Activated CD4-positive, alpha-beta T cell treated with anti-CD3 and anti-CD28 coated beads, Interleukin-2, Interleukin-4, amounts not matched to agents 100 ng/mL and 50 ng/mL, durations not matched to agents 16 hours and 8 hours (primary cell): ENCODE data around the gene CTNNBIP1.

Source experiments
- DNase-seq: peaks from one replicate; pipeline ENCODE4 v3.0.0-alpha.2; 2020; ENCODE audit warnings: low spot score

Gene CTNNBIP1

DNA sequence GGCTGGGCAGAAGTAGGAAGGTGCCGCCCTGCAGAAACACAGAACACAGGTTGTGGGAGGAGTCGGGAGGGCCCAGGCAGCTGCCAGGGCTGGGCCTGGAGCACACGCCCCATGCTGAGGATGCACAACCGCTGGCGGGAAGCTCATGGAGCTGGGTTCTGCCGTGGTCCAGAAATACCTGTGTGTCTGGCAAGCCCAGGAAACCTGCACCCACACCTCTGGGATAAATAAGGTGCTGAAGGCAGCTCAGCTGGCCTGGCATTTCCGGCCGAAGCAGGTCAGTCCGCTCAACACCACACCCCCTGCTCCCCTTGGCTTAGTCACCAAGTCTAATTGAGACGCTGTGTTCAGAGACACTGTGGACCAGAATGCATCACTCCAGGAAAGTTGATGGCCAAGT, 32.1 kb downstream of the CTNNBIP1 start:
- DNase-seq: no peak

GRCh38 chr1:9875636-9876000, 34.5 kb downstream of the CTNNBIP1 start:
- DNase-seq: no peak

GRCh38 chr1:9874959-9875635, 35.0 kb downstream of the CTNNBIP1 start:
- DNase-seq: peak; percentile 76

DNA sequence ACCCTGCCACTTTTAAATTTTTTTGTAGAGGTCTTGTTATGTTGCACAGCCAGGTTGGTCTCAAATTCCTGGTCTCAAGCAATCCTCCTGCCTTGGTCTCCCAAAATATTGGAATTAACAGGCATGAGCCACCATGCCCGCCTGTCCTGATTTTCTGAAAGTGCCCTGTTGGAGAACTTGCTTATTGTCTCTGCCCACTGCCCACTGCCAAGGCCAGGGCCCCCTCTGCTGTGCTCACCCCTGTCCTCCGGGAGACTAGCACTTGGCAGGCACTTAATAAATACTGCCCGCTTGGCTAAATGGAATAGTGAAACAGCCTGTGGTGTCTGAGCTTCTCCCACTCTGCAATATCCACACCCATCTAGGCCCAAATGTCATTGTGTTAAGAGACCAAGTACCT, 35.7 kb downstream of the CTNNBIP1 start:
- no peak for DNase-seq

DNA sequence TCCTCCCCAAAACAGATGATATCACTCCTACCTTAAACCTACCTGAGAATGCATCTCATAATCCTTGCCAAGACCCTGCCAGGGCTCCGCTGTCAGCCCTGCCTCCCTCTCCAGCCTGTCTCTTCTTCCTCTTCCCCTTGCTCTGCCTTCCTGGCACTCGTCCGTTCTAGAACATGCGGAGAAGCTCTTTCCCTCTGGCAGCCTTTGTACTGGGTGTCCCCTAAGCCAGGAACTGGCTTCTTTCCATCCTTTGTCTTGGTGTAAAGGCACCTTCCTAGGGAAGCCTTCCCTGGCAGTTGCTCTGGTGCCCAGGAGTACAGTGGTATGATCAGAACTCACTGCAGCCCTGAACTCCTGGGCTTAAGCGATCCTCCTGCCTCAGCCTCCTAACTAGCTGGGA, 36.1 kb downstream of the CTNNBIP1 start:
- no peak for DNase-seq

GRCh38 chr1:9873385-9873784, 36.7 kb downstream of the CTNNBIP1 start:
- DNase-seq: no peak

DNA sequence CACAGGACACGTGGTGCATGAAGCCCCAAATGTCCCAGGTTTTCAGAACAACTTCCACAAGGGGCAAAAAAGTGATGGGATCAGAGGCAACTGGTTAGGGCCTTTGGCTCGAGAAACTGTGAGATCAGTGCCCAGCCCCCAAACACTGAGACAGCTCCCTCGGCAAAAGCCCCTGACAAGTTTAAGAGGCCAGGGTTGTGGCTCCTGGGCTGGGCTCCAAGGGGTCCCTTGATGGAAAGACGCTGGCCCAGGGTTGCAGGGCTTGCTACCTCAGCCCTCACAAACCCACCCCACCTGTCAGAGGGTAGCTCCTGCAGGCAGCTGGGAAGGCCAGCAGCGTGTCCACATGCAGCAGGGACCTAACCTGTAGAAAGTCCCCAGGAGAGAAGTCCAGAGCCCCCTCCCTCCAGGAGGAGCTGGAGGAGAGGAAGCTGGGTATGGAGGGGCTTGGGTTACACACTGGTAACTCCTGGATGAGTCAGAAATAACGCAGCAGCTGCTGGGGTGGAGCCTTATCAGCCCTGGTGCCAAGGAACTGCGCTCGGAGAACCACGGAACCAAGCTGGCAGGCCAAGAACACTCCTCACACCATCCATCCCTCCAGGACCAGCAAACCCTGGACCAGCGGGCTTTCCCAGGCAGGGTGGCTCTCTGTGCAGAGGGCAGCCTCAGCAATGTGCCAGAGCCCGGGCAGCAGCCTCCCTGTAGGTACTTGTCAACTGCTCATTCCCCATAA, 37.5 kb downstream of the CTNNBIP1 start:
- DNase-seq: no peak

GRCh38 chr1:9871707-9872425, 38.2 kb downstream of the CTNNBIP1 start:
- no peak for DNase-seq

GRCh38 chr1:9871021-9871420, 39.0 kb downstream of the CTNNBIP1 start:
- DNase-seq: no peak

- DNase-seq: no peak
These were observed 39.5 kb downstream of the CTNNBIP1 start for GRCh38 chr1:9870572-9870971.

GRCh38 chr1:9869831-9870251, 40.2 kb downstream of the CTNNBIP1 start:
- DNase-seq: no peak

DNA sequence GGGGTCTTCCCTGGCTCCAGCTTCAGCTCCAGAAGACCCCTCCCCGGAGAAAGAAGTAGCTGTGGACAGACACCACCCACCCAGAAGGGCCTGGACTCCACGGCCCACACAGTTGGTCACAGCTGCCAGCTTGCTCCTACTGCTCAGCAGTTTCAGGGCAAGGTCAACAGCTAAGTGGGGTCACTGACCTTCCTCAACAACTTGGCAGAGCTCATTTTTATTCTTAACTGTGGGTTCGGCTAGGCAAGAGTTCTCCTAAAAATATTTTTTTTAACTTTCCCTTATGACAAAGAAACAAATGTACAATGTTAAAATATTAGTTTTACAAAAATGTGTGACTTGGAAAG, 41.9 kb downstream of the CTNNBIP1 start:
- no peak for DNase-seq

DNA sequence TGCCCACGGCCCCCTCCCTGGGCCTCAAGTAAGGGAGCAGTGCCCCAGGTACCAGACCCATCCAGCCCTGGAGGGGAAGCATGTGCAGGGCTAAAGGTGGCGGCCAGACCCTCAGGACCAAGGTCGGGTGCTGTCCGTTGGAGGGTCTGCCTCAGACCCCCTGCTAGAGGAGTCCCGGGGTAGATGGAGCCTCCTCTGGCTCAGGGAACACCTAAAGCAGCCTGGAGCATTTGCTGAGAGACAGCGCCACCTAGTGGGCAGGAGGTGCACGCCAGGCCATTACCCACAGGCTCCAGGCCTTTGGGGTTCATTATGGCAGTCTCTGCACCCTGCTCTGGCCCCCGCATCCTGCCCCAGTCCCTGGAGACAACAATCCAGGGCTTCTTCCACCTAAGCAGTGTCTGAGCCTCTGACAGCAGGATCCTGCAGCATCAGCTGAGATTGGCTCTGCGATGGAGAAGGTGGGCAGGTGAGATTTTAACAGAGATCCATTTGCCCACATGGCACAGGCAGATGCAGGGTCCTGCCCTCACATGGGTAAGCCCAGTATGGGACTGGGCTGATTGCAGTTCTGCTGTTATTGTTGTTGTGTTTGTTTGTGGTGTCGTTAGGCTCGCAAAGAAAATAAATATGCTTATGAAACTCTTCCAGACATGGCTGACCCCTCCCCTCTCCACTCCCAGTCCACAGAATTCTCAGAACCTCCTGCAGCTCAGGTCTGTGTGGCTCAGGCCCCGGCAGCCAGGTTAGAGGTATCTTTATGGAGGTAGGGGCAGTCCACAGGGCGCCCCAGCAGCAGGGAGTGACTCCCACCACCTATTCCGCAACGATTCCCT, 42.4 kb downstream of the CTNNBIP1 start:
- peak; percentile 87 for DNase-seq

- no peak for DNase-seq
These were observed 43.2 kb downstream of the CTNNBIP1 start for GRCh38 chr1:9866836-9867235.

- DNase-seq: no peak
These were observed 44.3 kb downstream of the CTNNBIP1 start for GRCh38 chr1:9865724-9866123.

DNA sequence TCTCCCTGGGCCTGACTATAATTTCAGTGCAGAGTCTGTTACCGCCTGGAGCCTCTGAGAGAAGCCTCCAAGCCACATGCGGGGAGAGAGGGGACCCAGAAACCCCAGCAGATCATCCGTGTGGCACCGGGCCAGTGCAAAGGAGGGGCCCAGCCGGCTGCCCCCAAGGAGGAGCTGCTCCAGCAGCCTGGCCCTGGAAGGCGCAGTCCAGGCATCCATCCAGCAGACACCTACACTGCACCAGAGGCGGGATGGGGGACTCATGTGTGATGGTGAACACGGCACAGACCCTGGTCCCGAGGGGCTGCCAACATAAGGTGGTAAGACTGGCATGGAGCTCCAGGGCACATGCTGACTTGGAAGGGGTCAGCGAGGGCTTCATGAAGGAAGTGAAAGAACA, 46.7 kb downstream of the CTNNBIP1 start:
- DNase-seq: no peak

- DNase-seq: no peak
These were observed 48.7 kb downstream of the CTNNBIP1 start for GRCh38 chr1:9861360-9861759.

- no peak for DNase-seq
These were observed 49.2 kb downstream of the CTNNBIP1 start for GRCh38 chr1:9860887-9861286.

- DNase-seq: no peak
These were observed 50.6 kb downstream of the CTNNBIP1 start for GRCh38 chr1:9859281-9860014.

- DNase-seq: no peak
These were observed 51.6 kb downstream of the CTNNBIP1 start for GRCh38 chr1:9858293-9859035.

- DNase-seq: no peak
These were observed 54.9 kb downstream of the CTNNBIP1 start for GRCh38 chr1:9855186-9855585.
